Measurements from ENCODE around the gene CTDP1. TPM values are rescaled to one million over a fixed set of nuclear protein-coding genes. Genes with fewer than 3 reads are reported as not detected.

The CTDP1 gene
- total RNA-seq, 2 experiments from 2014 or later: 36.7 to 45.5 TPM

GRCh38 chr18:79779021-79779699, 99.6 kb downstream of the CTDP1 start:
- Mint-ChIP-seq H3K4me3 (no peak overlapping the region), H3K4me1 (no peaks in the 10 kb centered on the region), H3K27me3 (peaks cover 13% of the 10 kb centered on the region), H3K9me3 (ENCODE audit: low read depth) (no peaks in the 10 kb centered on the region), H3K36me3 (ENCODE audit: low read depth) (no peaks in the 10 kb centered on the region), H3K27ac (no peak overlapping the region)
- ChIA-PET POLR2A (no interaction called here), CTCF (no interaction called here)
- intact Hi-C loops (cut with DNase I, micrococcal nuclease): no loop called here
- no peak for DNase-seq
- no peak for ATAC-seq

- H3K4me3 Mint-ChIP-seq: no peak overlapping the region
- H3K36me3 Mint-ChIP-seq (ENCODE audit: low read depth): no peaks in the 10 kb centered on the region
- intact Hi-C loops (cut with DNase I, micrococcal nuclease): no loop called here
- H3K27me3 Mint-ChIP-seq: peaks cover 16% of the 10 kb centered on the region
- CTCF ChIA-PET: no interaction called here
- POLR2A ChIA-PET: no interaction called here
- no peak overlapping the region for H3K27ac Mint-ChIP-seq
- ATAC-seq (no peak), DNase-seq (no peak)
- no peaks in the 10 kb centered on the region for H3K4me1 Mint-ChIP-seq
- no peaks in the 10 kb centered on the region for H3K9me3 Mint-ChIP-seq (ENCODE audit: low read depth)
Measured at GRCh38 chr18:79779700-79780190, 100.1 kb downstream of the CTDP1 start.

GRCh38 chr18:79780547-79780946, 100.9 kb downstream of the CTDP1 start:
- ATAC-seq: no peak
- Mint-ChIP-seq H3K27ac (no peak overlapping the region), H3K4me3 (no peak overlapping the region), H3K9me3 (ENCODE audit: low read depth) (no peaks in the 10 kb centered on the region), H3K4me1 (no peaks in the 10 kb centered on the region), H3K36me3 (ENCODE audit: low read depth) (no peaks in the 10 kb centered on the region), H3K27me3 (peaks cover 17% of the 10 kb centered on the region)
- intact Hi-C loops (cut with DNase I, micrococcal nuclease): no loop called here
- ChIA-PET POLR2A (no interaction called here), CTCF (no interaction called here)
- DNase-seq: no peak

GRCh38 chr18:79781331-79781941, 101.8 kb downstream of the CTDP1 start:
- DNase-seq (no peak), ATAC-seq (no peak)
- H3K4me1 Mint-ChIP-seq: no peaks in the 10 kb centered on the region
- H3K9me3 Mint-ChIP-seq (ENCODE audit: low read depth): no peaks in the 10 kb centered on the region
- H3K27me3 Mint-ChIP-seq: peaks cover 22% of the 10 kb centered on the region
- H3K4me3 Mint-ChIP-seq: no peak overlapping the region
- POLR2A ChIA-PET: no interaction called here
- CTCF ChIA-PET: no interaction called here
- H3K27ac Mint-ChIP-seq: no peak overlapping the region
- intact Hi-C loops (cut with DNase I, micrococcal nuclease): no loop called here
- no peaks in the 10 kb centered on the region for H3K36me3 Mint-ChIP-seq (ENCODE audit: low read depth)

GRCh38 chr18:79782566-79783308, 103.1 kb downstream of the CTDP1 start:
- Mint-ChIP-seq H3K9me3 (ENCODE audit: low read depth) (no peaks in the 10 kb centered on the region), H3K27ac (no peak overlapping the region), H3K4me3 (no peak overlapping the region), H3K27me3 (peaks cover 29% of the 10 kb centered on the region), H3K4me1 (no peaks in the 10 kb centered on the region), H3K36me3 (ENCODE audit: low read depth) (no peaks in the 10 kb centered on the region)
- no peak for ATAC-seq
- intact Hi-C loops (cut with DNase I, micrococcal nuclease): no loop called here
- CTCF ChIA-PET: no interaction called here
- POLR2A ChIA-PET: no interaction called here
- DNase-seq: no peak

GRCh38 chr18:79784071-79784913, 104.7 kb downstream of the CTDP1 start:
- ChIA-PET CTCF (interaction anchor here (0.7 to 1.0 kb wide), 3 partner anchors 40 to 599 kb away, joined by 3 to 5 read pairs (median 4); no protein-coding TSS in a partner anchor), POLR2A (interaction anchor here (1.0 kb wide), 1 partner anchor 23 kb away, joined by 3 read pairs; no protein-coding TSS in a partner anchor)
- intact Hi-C loops (cut with DNase I, micrococcal nuclease): no loop called here
- Mint-ChIP-seq H3K27me3 (peaks cover 32% of the 10 kb centered on the region), H3K36me3 (ENCODE audit: low read depth) (no peaks in the 10 kb centered on the region), H3K9me3 (ENCODE audit: low read depth) (no peaks in the 10 kb centered on the region), H3K4me3 (no peak overlapping the region), H3K4me1 (no peaks in the 10 kb centered on the region), H3K27ac (no peak overlapping the region)
- DNase-seq (no peak), ATAC-seq (no peak)

- CTCF ChIA-PET: interaction anchor here (0.7 kb wide), 1 partner anchor 600 kb away, joined by 3 read pairs; no protein-coding TSS in a partner anchor
- POLR2A ChIA-PET: interaction anchor here (1.0 kb wide), 1 partner anchor 22 kb away, joined by 3 read pairs; no protein-coding TSS in a partner anchor
- Mint-ChIP-seq H3K27me3 (peaks cover 33% of the 10 kb centered on the region), H3K9me3 (ENCODE audit: low read depth) (no peaks in the 10 kb centered on the region), H3K4me3 (no peak overlapping the region), H3K4me1 (no peaks in the 10 kb centered on the region), H3K27ac (no peak overlapping the region), H3K36me3 (ENCODE audit: low read depth) (no peaks in the 10 kb centered on the region)
- DNase-seq: no peak
- no peak for ATAC-seq
- intact Hi-C loops (cut with DNase I, micrococcal nuclease): no loop called here
Measured at GRCh38 chr18:79784965-79785770, 105.6 kb downstream of the CTDP1 start.

GRCh38 chr18:79785831-79786230, 106.2 kb downstream of the CTDP1 start:
- Mint-ChIP-seq H3K9me3 (ENCODE audit: low read depth) (no peaks in the 10 kb centered on the region), H3K4me3 (no peak overlapping the region), H3K27me3 (peaks cover 35% of the 10 kb centered on the region), H3K27ac (no peak overlapping the region), H3K36me3 (ENCODE audit: low read depth) (no peaks in the 10 kb centered on the region), H3K4me1 (no peaks in the 10 kb centered on the region)
- DNase-seq (no peak), ATAC-seq (no peak)
- CTCF ChIA-PET: no interaction called here
- intact Hi-C loops (cut with DNase I, micrococcal nuclease): no loop called here
- POLR2A ChIA-PET: no interaction called here

- intact Hi-C loops (cut with DNase I, micrococcal nuclease): no loop called here
- ATAC-seq (no peak), DNase-seq (no peak)
- CTCF ChIA-PET: no interaction called here
- Mint-ChIP-seq H3K36me3 (ENCODE audit: low read depth) (no peaks in the 10 kb centered on the region), H3K27me3 (peaks cover 40% of the 10 kb centered on the region), H3K4me1 (peaks cover 2% of the 10 kb centered on the region), H3K9me3 (ENCODE audit: low read depth) (no peaks in the 10 kb centered on the region), H3K4me3 (no peak overlapping the region), H3K27ac (no peak overlapping the region)
- POLR2A ChIA-PET: no interaction called here
Measured at GRCh38 chr18:79786304-79786703, 106.7 kb downstream of the CTDP1 start.

GRCh38 chr18:79786786-79787526, 107.4 kb downstream of the CTDP1 start:
- ChIA-PET CTCF (interaction anchor here (0.8 kb wide), 1 partner anchor 232 kb away, joined by 3 read pairs; no protein-coding TSS in a partner anchor), POLR2A (no interaction called here)
- DNase-seq (no peak), ATAC-seq (no peak)
- intact Hi-C loops (cut with DNase I, micrococcal nuclease): no loop called here
- no peaks in the 10 kb centered on the region for H3K9me3 Mint-ChIP-seq (ENCODE audit: low read depth)
- H3K27me3 Mint-ChIP-seq: peaks cover 46% of the 10 kb centered on the region
- H3K4me3 Mint-ChIP-seq: no peak overlapping the region
- H3K27ac Mint-ChIP-seq: no peak overlapping the region
- H3K4me1 Mint-ChIP-seq: peaks cover 4% of the 10 kb centered on the region
- no peaks in the 10 kb centered on the region for H3K36me3 Mint-ChIP-seq (ENCODE audit: low read depth)
